Measurements from ENCODE around the gene GRIN1. TPM values are rescaled to one million over a fixed set of nuclear protein-coding genes. Genes with fewer than 3 reads are reported as not detected.
"Not testable (repeated sequence)": the region's sequence is repeated elsewhere in the genome, so short reads cannot be mapped to it uniquely, and the experiment has no call there.

GRIN1 gene
- total and polyA plus RNA-seq, 2 of the 8 experiments (the other 6 are each of a cell fraction or from before 2014, with no cell fraction given) = 0.48 to 2.1 TPM

DNA sequence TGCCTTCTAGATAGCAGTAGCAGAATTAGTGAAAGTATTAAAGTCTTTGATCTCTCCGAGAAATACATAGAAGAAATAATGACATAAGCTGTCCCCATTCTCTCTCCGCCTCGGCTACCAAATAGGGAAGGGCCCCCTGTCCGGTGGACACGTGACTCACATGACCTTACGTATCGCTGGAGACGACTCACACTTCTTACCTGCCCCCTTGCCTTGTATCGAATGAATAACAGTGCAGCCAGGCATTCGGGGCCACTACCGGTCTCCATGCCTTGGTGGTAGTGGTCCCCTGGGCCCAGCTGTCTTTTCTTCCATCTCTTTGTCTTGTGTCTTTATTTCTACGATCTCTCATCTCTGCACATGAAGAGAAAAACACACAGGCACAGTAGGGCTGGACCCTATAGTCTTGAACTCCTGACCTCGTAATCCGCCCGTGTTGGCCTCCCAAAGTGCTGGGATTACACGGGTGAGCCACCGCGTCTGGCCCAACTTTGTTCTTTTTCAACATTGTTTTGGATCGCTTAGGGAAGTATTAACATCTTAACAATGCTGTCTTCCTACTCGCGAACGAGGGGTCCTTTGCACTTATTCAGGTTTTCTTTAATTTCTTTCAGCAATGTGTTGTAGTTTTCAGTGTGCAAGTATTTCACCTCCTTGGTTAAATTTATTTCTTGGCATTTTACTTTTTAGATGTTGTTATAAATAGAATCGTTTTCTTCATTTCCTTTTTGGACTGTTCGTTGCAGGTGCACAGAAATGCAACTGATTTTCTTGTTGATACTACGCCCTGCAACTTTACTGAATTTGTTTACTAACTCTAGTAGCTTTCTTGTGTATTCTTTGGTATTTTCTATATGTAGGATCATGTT lies 16.8 kb upstream of the GRIN1 start:
- POLR2A ChIA-PET (ENCODE audit: partially characterized antibody); H4K20me1 ChIP-seq (replicated peaks in 1 of 2; ENCODE audit: control insufficient read depth in 1 of 2, insufficient read depth in 2 of 2, low read length in 2 of 2): not testable (repeated sequence)

More for the DNA sequence above, 16.8 kb upstream of the GRIN1 start:
- H3K79me2 ChIP-seq (ENCODE audit: control insufficient read depth in 1 of 2, insufficient read depth in 2 of 2, low read length in 2 of 2); H3K23ac ChIP-seq (ENCODE audit: insufficient read length); H3K4ac ChIP-seq (replicated peaks; ENCODE audit: insufficient read length, low read depth, low read length); H2AK5ac ChIP-seq (ENCODE audit: low read depth, low read length); H3K27me3 ChIP-seq (replicated peaks in 1 of 4; ENCODE audit: control insufficient read depth in 3 of 4, extremely low read depth in 1 of 4, insufficient read depth in 3 of 4, low read length in 3 of 4); H3K9me3 ChIP-seq (ENCODE audit: insufficient read depth in 2 of 2, low read depth in 1 of 2, low read length in 1 of 2); H3K4me1 ChIP-seq (replicated peaks in 1 of 4; ENCODE audit: control insufficient read depth in 3 of 4, insufficient read depth in 4 of 4, low read length in 3 of 4); H3K79me1 ChIP-seq (ENCODE audit: low read depth, low read length); H3K23me2 ChIP-seq (ENCODE audit: low read depth, low read length); H2BK20ac ChIP-seq (ENCODE audit: low read length); H3K14ac ChIP-seq (ENCODE audit: insufficient read length); H4K91ac ChIP-seq (replicated peaks; ENCODE audit: insufficient read length, low read length); DNase-seq (ENCODE audit: low read depth in 1 of 2, low spot score in 2 of 2); H4K5ac ChIP-seq (ENCODE audit: insufficient read length, low read depth, low read length); H3K9ac ChIP-seq (replicated peaks in 1 of 4; ENCODE audit: extremely low read depth in 1 of 4, low read depth in 3 of 4, low read length in 3 of 4); H2AFZ ChIP-seq (ENCODE audit: low read length); H2BK120ac ChIP-seq (replicated peaks; ENCODE audit: low read depth, low read length); H4K8ac ChIP-seq (ENCODE audit: extremely low read depth, insufficient read depth, low read length); FAIRE-seq; H2BK12ac ChIP-seq (ENCODE audit: low read depth, low read length); H3K4me2 ChIP-seq (ENCODE audit: insufficient read depth in 1 of 2, low read depth in 2 of 2, low read length in 2 of 2); H3K18ac ChIP-seq (ENCODE audit: extremely low read depth, low read length); H3K27ac ChIP-seq (ENCODE audit: low read depth, low read length); H3K4me3 ChIP-seq (ENCODE audit: extremely low read depth in 1 of 4, insufficient read depth in 2 of 4, low read depth in 3 of 4, low read length in 4 of 4); H3K36me3 ChIP-seq (ENCODE audit: control insufficient read depth in 2 of 4, insufficient read depth in 4 of 4, low read length in 3 of 4); H2BK5ac ChIP-seq (ENCODE audit: low read depth, low read length); H3K56ac ChIP-seq (replicated peaks; ENCODE audit: insufficient read length, low read depth, low read length); H2BK15ac ChIP-seq (ENCODE audit: low read length): not testable (repeated sequence)
- 89% methylated on average over 19 of the region's 25 CpGs; no CpG with 5 or more reads in 1 of the 2 experiments for WGBS, 2 experiments (ENCODE audit: extremely low coverage in 1 of 2, insufficient coverage in 1 of 2, insufficient read length in 1 of 2, insufficient replicate concordance in 2 of 2, low coverage in 1 of 2, low lambda C conversion rate in 2 of 2, missing lambda C conversion rate in 1 of 2)
- CTCF ChIA-PET (ENCODE audit: partially characterized antibody) = interaction anchor here (0.6 to 2.9 kb wide), 7 partner anchors 15 to 209 kb away, joined by 3 to 11 read pairs (median 4); partner anchors contain the start of genes CYSRT1 and RNF224

Data from H1 (cell line).